ENCODE data around the gene GRIP1.

GRCh38 chr12:66352899-66353298 lies 326.0 kb downstream of the GRIP1 start:
- no peak for TF ChIP-seq CTCF (IDR thresholded peaks at IDR 0.05)
- TF ChIP-seq ZFX (IDR thresholded peaks at IDR 0.05; ENCODE audit: borderline replicate concordance) = no peak

Measured in 22Rv1 (cell line).